Measurements from ENCODE around the gene PEAK1.

GRCh38 chr15:77139312-77139711, 280.6 kb downstream of the PEAK1 start:
- TF ChIP-seq CTCF (conservative IDR thresholded peaks at IDR 0.05; ENCODE audit: low read length), result no peak
- TF ChIP-seq EZH2phosphoT487 (IDR thresholded peaks at IDR 0.05; ENCODE audit: borderline replicate concordance, low read depth, low read length), result no peak

Data from OCI-LY7 (cell line).